Body of pancreas (tissue), 4 donors: ENCODE data around the gene MAMSTR. TPM values are rescaled to one million over a fixed set of nuclear protein-coding genes. Genes with fewer than 3 reads are reported as not detected.
A peak's percentile ranks its signal among the peaks of the same experiment; 100 is the strongest.

ENCODE experiments used
- ATAC-seq: fragments of 150-250 bp; one replicate; pipeline ENCODE4 v1.9.1; 2016
- DNase-seq, 4 donors: peaks; one replicate each; pipeline ENCODE4 v3.0.0-alpha.2; 2019
- H3K27ac ChIP-seq, 4 donors: fragments of 200-600 bp; sonication (generic); 1 replicate in 3 of 4; 2 replicates in 1 of 4; pipeline versions ENCODE4 v1.5.1 to v1.6.1; 2016 to 2019; ENCODE audit warnings: mild to moderate bottlenecking in 1 of 4, mixed read lengths in 1 of 4, moderate library complexity in 1 of 4
- H3K27me3 ChIP-seq, 2 donors: fragments of 200-600 bp; sonication (generic); one replicate each; pipeline ENCODE4 v1.6.0; 2016; ENCODE audit warnings: mild to moderate bottlenecking in 1 of 2
- H3K36me3 ChIP-seq, 2 donors: fragments of 200-600 bp; sonication (generic); replicated peaks in 1 of 2; 2 replicates each; pipeline ENCODE4 v1.5.1; 2016; ENCODE audit warnings: low read depth in 2 of 2; ENCODE audit not compliant: insufficient read depth in 1 of 2
- H3K4me1 ChIP-seq: fragments of 200-600 bp; sonication (generic); one replicate; pipeline ENCODE4 v1.6.0; 2016
- H3K4me3 ChIP-seq, 2 donors: fragments of 200-600 bp; sonication (generic); 1 replicate in 1 of 2; 2 replicates in 1 of 2; pipeline ENCODE4 v1.5.1; 2016 to 2019
- H3K9me3 ChIP-seq, 3 donors: fragments of 200-600 bp; sonication (generic); 1 replicate in 2 of 3; 2 replicates in 1 of 3; pipeline ENCODE4 v1.5.1; 2016
- CTCF ChIP-seq, 7 experiments: fragments of 450-650 bp in 4 of 7; fragments of 200-600 bp in 3 of 7; sonication (generic) in 3 of 7; IDR thresholded peaks; one replicate each; pipeline ENCODE4 v1.5.1; 2016 to 2019; ENCODE audit warnings: antibody characterized with exemption in 7 of 7
- POLR2A ChIP-seq, 3 donors: fragments of 450-650 bp; IDR thresholded peaks; one replicate each; pipeline ENCODE4 v1.6.1; 2016; ENCODE audit warnings: antibody characterized with exemption in 3 of 3, mild to moderate bottlenecking in 2 of 3
- WGBS, 2 donors: methylation state at CpG; one replicate each; pipeline ENCODE4 v1.1.5; 2017; 5-methylcytosine and 5-hydroxymethylcytosine counted together
- intact Hi-C: fragments of 100-400 bp; cut with DNase I; formaldehyde crosslinking; loops from one replicate; pipeline ENCODE4 v1.15.1; 2023
- total RNA-seq, 2 donors: library from RNA; depleted of rRNA; stranded (reverse); fragments of >200 nt; gene quantifications; one replicate each; pipeline ENCODE4 v1.1.0, GENCODE V29; 2016

The MAMSTR gene
- total RNA-seq, 2 donors from 2014 or later, result 0.26 to 7.3 TPM

- Histone ChIP-seq H3K27ac (peak overlapping the region; percentile 11 to 86 (median 78)), H3K4me1 (peaks cover 34% of the 10 kb centered on the region), H3K36me3 (no peaks in the 10 kb centered on the region), H3K27me3 (no peaks in the 10 kb centered on the region), H3K4me3 (peak overlapping the region; percentile 2 to 48), H3K9me3 (no peaks in the 10 kb centered on the region)
- DNase-seq (peak; percentile 99), ATAC-seq (peak; percentile 95)
- 0 to 1% methylated on average over 28 to 61 of the region's 67 CpGs for WGBS, 2 donors
- TF ChIP-seq POLR2A (IDR thresholded peaks at IDR 0.05) (peak in 2 of 3 donors; percentile 41 to 45), CTCF (IDR thresholded peaks at IDR 0.05) (peak in 1 of 7 experiments; percentile 23)
- intact Hi-C loops, result no loop called here
Observed at GRCh38 chr19:48713864-48714755, 5.4 kb downstream of the MAMSTR start.

GRCh38 chr19:48713041-48713863 is 6.3 kb downstream of the MAMSTR start:
- no peaks in the 10 kb centered on the region for H3K27me3 ChIP-seq
- no peaks in the 10 kb centered on the region for H3K9me3 ChIP-seq
- ATAC-seq (no peak), DNase-seq (peak in 1 of 4 donors; percentile 22)
- no peaks in the 10 kb centered on the region for H3K36me3 ChIP-seq
- peak overlapping the region in 3 of 4 donors; percentile 8 to 84 (median 72) for H3K27ac ChIP-seq
- WGBS, 2 donors, result 21 to 24% methylated on average over 21 to 23 of the region's 25 CpGs
- H3K4me3 ChIP-seq, result peak overlapping the region; percentile 2 to 48
- peaks cover 34% of the 10 kb centered on the region for H3K4me1 ChIP-seq
- intact Hi-C loops, result no loop called here
- TF ChIP-seq POLR2A (IDR thresholded peaks at IDR 0.05), result no peak
- peak in 1 of 7 experiments; percentile 8 for TF ChIP-seq CTCF (IDR thresholded peaks at IDR 0.05)

- ATAC-seq (no peak), DNase-seq (no peak)
- H3K27ac ChIP-seq, result no peak overlapping the region
- no peak overlapping the region for H3K4me3 ChIP-seq
- no peak for TF ChIP-seq POLR2A (IDR thresholded peaks at IDR 0.05)
- TF ChIP-seq CTCF (IDR thresholded peaks at IDR 0.05), result no peak
- no peaks in the 10 kb centered on the region for H3K36me3 ChIP-seq
- no peaks in the 10 kb centered on the region for H3K27me3 ChIP-seq
- WGBS, 2 donors, result 83 to 93% methylated on average over 4 of the region's 4 CpGs
- no peaks in the 10 kb centered on the region for H3K9me3 ChIP-seq
- H3K4me1 ChIP-seq, result peaks cover 25% of the 10 kb centered on the region
- intact Hi-C loops, result no loop called here
Observed at GRCh38 chr19:48711106-48711662, 8.3 kb downstream of the MAMSTR start.

GRCh38 chr19:48708471-48708870 is 11.1 kb downstream of the MAMSTR start:
- no peak overlapping the region for H3K27ac ChIP-seq
- H3K4me1 ChIP-seq, result peaks cover 5% of the 10 kb centered on the region
- no peaks in the 10 kb centered on the region for H3K27me3 ChIP-seq
- 64 to 71% methylated on average over 11 of the region's 11 CpGs for WGBS, 2 donors
- H3K9me3 ChIP-seq, result no peaks in the 10 kb centered on the region
- H3K4me3 ChIP-seq, result no peak overlapping the region
- TF ChIP-seq POLR2A (IDR thresholded peaks at IDR 0.05), result no peak
- TF ChIP-seq CTCF (IDR thresholded peaks at IDR 0.05), result no peak
- H3K36me3 ChIP-seq, result no peaks in the 10 kb centered on the region
- DNase-seq (no peak), ATAC-seq (no peak)
- intact Hi-C loops, result no loop called here
